Hindlimb muscle (tissue), 1 donor: ENCODE data around the gene ABHD2. TPM values are rescaled to one million over a fixed set of nuclear protein-coding genes. Genes with fewer than 3 reads are reported as not detected.
"Not testable (repeated sequence)": the region's sequence is repeated elsewhere in the genome, so short reads cannot be mapped to it uniquely, and the experiment has no call there.

Experiments
- DNase-seq: peaks from one replicate; pipeline ENCODE4 v3.0.0-alpha.2; 2013
- polyA plus RNA-seq: library from polyadenylated mRNA; unstranded; fragments of 120-200 nt; gene quantifications from one replicate; pipeline ENCODE4 v1.2.1, GENCODE V29; 2013; ENCODE audit not compliant: insufficient read length

Gene ABHD2
- polyA plus RNA-seq, 1 donor, result 22.0 TPM

DNA sequence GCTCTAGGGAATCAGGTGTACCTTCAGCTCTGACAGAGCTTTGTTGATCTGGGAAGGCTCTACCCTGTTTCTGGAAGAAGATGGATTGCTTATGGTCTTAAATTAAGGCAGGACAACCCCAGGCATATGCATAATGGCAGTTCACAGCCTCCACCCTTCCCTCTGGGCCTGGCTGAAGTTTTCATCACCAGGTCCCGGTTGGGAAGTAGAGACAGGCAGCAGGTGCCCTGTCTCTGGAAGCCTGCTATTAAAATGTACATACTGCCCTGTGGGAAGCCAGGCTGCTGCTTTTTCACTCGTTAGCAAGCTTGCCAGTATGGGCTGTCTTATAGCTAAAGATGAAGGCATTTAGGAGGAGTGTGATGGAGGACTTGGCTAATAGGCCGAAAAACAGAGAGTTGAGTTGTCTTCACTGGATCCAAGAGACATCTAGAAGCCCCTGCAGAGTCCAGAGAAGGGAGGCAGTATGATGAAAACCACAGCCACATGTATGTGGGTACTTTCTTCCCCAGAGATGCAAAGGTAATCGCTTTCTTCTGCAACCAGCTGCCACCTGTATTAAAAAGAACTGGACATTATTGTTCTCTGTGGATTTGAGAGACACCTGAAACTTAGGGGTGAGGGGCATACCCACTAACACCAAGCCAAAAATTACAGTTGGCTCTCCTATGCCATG, 34.4 kb downstream of the ABHD2 start:
- DNase-seq, result no peak

DNA sequence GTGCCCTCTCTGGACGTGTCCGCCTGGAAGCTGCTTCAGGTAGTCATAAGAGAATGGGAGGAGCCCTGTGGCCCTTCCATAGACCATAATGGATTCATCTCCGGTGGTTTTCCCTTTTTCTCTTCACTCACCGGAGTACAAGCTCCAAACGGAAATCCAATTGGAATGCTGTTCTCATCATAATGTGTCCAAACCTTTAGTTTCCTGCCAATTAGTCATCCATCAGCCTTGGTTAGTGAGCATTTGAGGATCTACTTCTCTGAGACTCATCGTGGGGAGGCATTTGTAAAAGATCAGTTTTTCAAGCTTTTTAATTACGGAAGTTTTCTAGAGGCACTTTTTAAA, 34.9 kb downstream of the ABHD2 start:
- DNase-seq, result no peak

- DNase-seq, result no peak
These were observed 37.0 kb downstream of the ABHD2 start for GRCh38 chr15:89125088-89125826.

DNA sequence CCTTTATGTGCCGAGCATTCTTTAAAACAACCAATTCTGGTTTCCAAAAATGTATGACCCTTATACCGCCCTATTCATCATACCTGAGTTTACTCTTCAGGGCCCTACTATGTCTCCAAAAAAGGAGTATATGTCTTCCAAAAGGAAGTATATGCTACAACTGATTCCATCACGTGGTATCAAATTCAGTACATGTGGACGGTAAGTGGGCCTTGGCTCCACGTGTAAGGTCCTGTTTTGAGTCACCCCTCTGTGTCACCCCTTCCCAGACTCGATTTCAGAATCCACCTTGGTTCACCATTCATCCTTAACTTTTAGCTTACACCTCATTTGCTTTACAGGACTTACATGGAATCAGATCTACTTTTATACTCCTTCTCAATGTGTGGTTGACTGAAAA, 37.8 kb downstream of the ABHD2 start:
- DNase-seq, result no peak

DNA sequence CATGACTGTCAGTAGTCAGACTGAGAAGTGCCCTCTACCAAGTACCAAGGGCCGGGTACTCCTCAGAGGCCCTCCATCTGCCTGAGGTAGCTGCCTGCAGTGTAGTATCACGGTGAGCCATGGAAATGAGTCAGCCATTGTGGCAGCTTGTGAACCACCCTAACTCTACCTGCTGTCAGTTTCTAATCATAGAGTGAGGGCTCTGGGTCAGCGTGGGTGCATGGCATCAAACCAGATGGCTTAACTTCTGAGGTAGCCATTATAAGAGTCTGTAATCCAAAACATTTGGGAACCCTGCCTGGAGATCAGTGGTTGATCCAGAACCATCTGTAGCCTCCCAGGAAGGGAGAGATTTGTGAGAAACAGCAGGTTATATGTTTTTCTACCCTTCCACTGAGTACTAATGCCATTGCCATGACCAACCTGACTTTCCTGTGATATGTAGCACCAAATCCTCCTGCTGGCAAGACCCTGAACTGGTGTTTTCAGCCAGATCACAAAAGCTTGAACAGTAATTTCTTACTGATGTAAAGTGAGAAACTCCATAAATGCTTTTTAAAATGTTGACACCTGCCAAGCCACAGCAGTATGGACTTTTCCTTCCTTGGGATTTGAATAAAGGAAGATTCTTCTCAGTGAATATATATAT, 38.9 kb downstream of the ABHD2 start:
- DNase-seq, result no peak

DNA sequence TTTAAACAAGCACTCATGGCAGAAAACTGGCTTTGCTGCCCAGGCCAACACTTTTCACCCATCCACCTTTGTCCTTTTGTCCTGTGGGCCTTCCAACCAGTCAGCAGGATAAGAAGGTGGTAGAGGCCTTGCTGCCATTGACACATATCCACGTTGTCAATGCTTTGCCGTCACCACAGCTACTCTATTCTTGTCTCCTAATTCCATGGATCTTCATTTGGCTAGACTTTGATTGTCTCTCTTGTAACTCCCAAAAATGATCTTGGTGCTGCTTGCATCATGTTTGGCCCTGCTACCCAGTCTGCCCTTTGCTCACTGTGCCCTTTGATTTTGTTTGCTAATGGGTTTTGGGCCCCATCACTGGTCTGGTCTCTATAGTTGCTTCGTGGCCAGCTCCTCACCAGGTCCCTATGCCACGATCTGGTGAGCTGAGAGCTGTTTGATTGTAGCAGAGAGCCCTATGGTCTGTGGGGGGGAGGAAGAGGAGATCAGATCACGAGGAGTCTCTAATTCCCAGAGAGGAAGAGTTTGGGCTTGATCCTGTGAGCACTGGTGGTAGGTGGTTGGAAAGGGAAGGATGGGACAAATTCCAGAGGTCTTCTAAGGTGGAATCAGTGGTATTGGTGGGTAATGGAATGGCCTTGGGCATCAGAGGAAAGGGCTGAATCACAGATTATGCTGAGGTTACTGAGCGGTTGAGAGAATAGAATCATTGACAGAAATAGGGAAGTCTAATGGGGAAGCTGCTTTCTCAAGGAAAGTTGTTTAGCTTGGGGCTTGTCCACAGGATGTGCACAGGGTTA, 40.3 kb downstream of the ABHD2 start:
- DNase-seq, result no peak

- no peak for DNase-seq
These were observed 41.0 kb downstream of the ABHD2 start for GRCh38 chr15:89129123-89129815.

- DNase-seq, result no peak
These were observed 41.5 kb downstream of the ABHD2 start for GRCh38 chr15:89129816-89130134.

GRCh38 chr15:89130201-89130600, 41.9 kb downstream of the ABHD2 start:
- no peak for DNase-seq

GRCh38 chr15:89131731-89132130, 43.5 kb downstream of the ABHD2 start:
- DNase-seq, result no peak

DNA sequence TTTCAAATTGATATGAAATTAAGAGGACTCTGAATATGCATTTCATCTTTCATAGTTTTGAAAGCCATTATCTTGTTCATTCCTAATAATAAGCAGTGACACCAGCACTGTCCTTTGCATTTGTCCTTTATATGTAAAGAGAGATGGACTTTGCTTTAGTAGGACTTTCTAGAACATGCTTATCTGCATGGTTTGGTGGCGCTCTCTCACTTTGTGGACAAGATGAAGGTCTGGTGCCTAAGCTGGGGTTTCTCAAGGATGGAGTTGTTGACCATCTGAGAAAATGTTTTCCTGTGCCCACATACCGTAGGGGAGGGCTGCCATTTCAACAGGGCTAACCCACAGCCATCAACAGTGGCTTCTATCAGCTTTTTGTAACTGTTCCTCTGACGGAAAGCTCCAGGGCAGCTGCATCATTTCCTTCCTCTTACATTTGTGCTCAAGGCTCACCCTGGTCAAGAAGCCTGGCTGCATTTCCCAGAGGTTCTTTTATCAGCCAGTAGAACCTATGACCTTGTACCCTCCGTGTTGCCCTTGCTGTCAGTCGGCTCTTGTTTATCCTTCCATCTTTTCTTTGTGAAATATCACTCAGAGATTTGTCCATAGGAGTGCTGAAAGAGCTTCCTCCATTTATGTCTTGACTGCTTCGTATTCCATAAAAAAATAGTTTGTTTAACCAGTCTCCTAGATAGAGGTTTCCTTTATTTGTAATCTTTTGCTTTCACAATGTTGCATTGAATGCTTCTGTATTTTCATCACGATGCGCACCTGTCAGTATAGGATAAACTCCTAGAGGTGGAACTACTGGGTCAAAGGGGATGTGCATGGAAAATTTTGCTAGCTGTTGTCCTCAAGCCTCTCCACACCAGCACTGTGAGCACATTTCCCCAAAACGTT, 44.6 kb downstream of the ABHD2 start:
- DNase-seq, result no peak

DNA sequence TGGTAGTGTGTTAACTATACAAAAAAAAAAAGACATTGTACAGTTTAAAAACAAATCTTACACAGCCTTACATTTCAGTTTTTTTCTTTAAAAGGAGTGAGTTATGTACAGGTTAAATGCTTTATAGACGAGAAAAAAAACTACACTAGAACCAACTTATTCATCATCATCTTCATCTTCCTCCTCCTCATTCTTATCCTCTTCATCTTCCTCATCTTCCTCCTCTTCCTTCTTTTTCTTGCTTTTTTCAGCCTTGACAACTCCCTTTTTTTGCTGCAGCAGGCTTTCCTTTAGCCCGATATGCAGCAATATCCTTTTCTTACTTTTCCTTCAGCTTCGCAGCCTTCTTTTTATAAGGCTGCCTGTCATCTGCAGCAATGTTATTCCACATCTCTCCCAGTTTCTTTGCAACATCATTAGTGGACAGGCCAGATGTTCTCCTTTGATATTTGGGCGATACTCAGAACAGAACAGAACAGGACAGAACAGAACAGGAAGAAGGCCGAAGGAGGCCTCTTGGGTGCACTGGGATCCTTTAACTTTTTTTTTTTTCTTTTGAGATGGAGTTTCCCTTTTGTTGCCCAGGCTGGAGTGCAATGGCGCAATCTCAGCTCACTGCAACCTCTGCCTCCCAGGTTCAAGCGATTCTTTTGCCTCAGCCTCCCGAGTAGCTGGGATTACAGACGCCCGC, 47.3 kb downstream of the ABHD2 start:
- not testable (repeated sequence) for DNase-seq

GRCh38 chr15:89136078-89136806, 48.0 kb downstream of the ABHD2 start:
- DNase-seq, result no peak

DNA sequence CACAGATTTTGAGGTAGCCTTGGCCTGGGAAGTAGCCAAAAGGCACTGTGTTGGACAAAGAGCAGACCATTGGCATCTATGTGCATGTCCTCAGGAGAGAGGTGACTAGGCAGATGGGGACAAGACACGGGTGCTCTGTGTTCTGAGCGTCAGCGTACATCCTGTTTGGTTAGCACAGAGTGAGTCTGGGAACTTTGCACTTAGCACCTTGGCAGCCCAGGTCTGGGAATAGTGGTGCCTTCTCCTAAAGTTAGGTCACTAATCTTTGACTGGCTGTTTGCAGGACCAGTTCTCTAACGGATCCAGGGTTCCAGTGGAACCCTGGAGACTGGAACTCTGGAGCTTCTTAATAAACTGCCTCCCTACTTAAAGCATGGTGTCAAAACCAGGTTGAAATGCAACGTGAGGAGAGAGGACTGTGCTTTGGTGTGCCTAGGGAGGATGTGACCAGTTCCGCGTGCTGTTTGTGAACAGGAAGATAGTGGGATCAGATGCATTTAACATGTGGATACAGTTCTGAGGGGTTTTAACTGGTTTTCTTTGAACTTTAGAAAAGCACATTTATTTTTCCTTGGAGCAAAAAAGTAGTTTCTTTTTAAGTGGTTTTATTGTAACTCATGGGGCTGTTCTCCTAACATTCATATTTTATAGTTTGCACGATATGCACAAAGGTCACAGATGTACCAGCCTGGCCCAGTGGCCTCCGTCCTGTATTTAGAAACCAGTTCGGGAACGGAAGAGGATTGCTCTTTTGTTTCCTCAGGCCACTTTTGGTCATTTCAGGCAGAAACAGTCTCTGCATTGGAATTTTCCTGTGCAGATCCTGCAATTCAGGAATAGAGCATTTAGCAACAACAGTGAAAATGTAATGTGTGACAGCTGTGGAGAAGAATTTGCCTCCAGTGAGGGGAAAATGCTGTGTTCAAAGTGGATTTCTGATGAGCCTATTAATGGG, 48.8 kb downstream of the ABHD2 start:
- no peak for DNase-seq

- DNase-seq, result no peak
These were observed 49.7 kb downstream of the ABHD2 start for GRCh38 chr15:89137926-89138325.

DNA sequence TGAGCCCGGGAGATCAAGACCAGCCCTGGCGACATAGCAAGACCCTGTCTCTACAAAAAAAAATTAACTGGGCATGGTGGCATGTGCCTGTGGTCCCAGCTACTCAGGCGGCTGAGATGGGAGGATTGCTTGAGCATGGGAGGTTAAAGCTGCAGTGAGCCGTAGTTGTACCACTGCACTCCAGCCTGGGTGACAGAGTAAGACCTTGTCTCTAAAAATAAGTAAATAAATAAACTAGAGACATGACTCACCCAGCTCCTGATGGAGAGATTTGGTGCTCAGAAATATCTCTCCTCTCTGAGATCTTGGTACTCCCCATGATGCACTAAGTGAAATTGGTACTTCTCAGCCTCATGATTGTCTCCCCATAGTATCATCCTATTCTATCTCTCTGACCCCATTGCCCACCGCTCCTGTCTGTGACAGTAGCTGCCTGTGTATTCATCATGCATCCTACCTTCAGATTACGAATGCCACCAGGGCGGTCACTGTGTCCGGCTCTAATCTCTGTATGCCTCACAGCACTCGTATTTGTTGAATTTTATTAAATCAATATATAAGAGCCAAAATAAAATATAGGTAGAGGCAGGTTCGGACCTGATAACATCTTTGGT, 50.9 kb downstream of the ABHD2 start:
- DNase-seq, result no peak

DNA sequence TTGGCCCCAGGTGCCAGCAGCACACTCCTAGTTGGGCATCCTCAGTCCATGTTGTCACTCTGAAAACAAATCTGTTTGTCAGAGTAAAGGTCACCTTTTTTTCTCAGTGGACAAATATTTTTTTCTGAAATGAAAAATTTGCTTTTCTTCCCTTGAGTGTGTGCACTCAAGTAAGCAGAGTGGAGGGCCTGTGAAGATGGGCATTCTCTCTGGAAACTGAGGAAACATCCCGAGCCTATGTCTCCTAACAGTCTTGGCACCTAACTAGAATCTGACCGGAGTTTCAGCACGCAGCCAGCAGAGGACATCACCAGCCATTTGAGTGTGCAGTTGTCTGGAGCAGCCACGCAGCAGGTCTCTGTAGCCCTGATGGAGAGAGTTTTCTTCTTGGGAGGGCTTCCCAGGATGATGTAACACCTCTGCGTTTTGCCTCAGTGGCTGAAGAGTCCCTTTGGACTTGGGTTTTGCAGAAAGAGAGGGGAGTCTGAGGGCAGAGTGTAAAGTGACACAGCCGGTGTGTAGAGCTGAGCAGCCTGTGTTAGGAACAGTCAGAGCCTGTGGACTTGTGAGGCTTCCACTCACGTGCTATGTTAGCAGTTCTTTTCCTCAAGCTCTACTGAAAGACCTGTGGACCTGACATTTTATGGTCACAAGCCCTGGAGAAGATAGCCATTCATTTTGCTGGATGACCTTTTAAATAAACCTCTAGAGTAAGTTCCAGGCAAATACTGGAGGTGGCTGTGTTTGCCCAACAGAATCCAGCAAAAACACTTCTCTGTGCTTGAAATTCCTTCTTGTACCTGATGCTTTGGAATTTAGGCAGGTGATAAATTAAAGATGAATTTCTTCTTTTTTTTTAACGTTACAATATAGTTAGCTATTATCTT, 51.6 kb downstream of the ABHD2 start:
- DNase-seq, result peak; percentile 63
